Measurements from ENCODE around the gene SIRT4. TPM values are rescaled to one million over a fixed set of nuclear protein-coding genes. Genes with fewer than 3 reads are reported as not detected.

The SIRT4 gene
- total and polyA plus RNA-seq, 2 of the 4 experiments (the other 2 are of a cell fraction) = 0.87 to 2.0 TPM

DNA sequence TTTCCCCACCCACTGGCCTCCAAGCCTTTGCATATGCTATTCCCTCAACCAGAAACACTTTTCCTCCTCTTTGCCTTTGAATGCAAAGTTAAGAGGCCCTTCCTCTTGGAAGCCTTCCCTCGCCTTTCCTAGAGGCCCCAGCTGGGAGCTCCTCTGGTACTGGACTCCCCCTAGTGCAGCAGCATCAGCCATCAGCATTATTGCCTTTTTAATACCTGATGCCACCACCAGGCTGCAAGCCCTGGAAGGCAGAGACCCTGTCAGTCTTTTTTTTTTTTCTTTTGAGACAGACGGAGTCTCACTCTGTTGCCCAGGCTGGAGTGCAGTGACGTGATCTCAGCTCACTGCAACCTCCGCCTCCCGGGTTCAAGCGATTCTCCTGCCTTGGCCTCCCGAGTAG, 44.6 kb downstream of the SIRT4 start:
- BruUV-seq (replicated peaks) = no TSS peak
- Histone ChIP-seq H3K4me3 (ENCODE audit: insufficient read depth, low read depth, low read length) (no peak overlapping the region), H2BK120ac (ENCODE audit: low read depth, low read length) (no peak overlapping the region), H2AK5ac (ENCODE audit: low read depth, low read length) (no peak overlapping the region), H4K8ac (ENCODE audit: low read depth in 2 of 2, low read length in 2 of 2) (no peak overlapping the region), H2AFZ (replicated peaks; ENCODE audit: low read length, poor library complexity) (no peak overlapping the region), H3K27me3 (ENCODE audit: control insufficient read depth, insufficient read depth, low read length) (peaks cover 37% of the 10 kb centered on the region), H3K9me3 (ENCODE audit: control insufficient read depth, insufficient read depth, low read length) (no peaks in the 10 kb centered on the region), H3K36me3 (ENCODE audit: control insufficient read depth, insufficient read depth, low read length) (no peaks in the 10 kb centered on the region), H3K27ac (ENCODE audit: insufficient read depth, low read length) (no peak overlapping the region), H2BK15ac (ENCODE audit: low read depth, low read length) (no peak overlapping the region), H3K14ac (replicated peaks; ENCODE audit: low read depth, low read length) (no peak overlapping the region), H3K9me1 (ENCODE audit: insufficient read depth, low read length) (no peaks in the 10 kb centered on the region), H2BK20ac (ENCODE audit: low read depth, low read length) (no peak overlapping the region), H4K5ac (ENCODE audit: low read depth, low read length) (no peak overlapping the region), H3K79me1 (ENCODE audit: low read depth in 1 of 2, low read length in 2 of 2) (no peaks in the 10 kb centered on the region), H4K20me1 (ENCODE audit: insufficient read depth, low read length) (no peaks in the 10 kb centered on the region), H4K91ac (ENCODE audit: insufficient read depth, low read depth, low read length) (no peak overlapping the region), H3K56ac (ENCODE audit: extremely low read depth, insufficient read depth, low read length) (no peak overlapping the region), H3K18ac (ENCODE audit: low read depth, low read length) (no peak overlapping the region), H3K23ac (ENCODE audit: low read depth, low read length) (no peak overlapping the region), H3K4me2 (ENCODE audit: low read depth, low read length) (no peak overlapping the region), H2BK5ac (ENCODE audit: low read depth, low read length, poor library complexity, severe bottlenecking) (no peak overlapping the region), H3K9ac (ENCODE audit: low read depth, low read length) (no peak overlapping the region), H2AK9ac (replicated peaks; ENCODE audit: low read depth, low read length, poor library complexity) (no peak overlapping the region), H3K4me1 (ENCODE audit: control insufficient read depth, insufficient read depth, low read length) (no peaks in the 10 kb centered on the region), H3K4ac (ENCODE audit: low read depth, low read length) (no peak overlapping the region)
- intact Hi-C loops (cut with micrococcal nuclease) = no loop called here
- CTCF ChIA-PET = no interaction called here
- dilution Hi-C loops (cut with HindIII; ENCODE audit: low sequenced_read_pairs, unreplicated experiment) = no loop called here
- TF ChIP-seq BHLHE40 (IDR thresholded peaks at IDR 0.05; ENCODE audit: low read depth, low read length) (no peak), SMC3 (IDR thresholded peaks at IDR 0.05; ENCODE audit: low read depth, low read length) (no peak), RAD21 (IDR thresholded peaks at IDR 0.05; ENCODE audit: low read length) (no peak), CEBPB (IDR thresholded peaks at IDR 0.05; ENCODE audit: low read depth, low read length) (no peak), MAFK (IDR thresholded peaks at IDR 0.05; ENCODE audit: low read depth, low read length) (no peak), POLR2A (IDR thresholded peaks at IDR 0.05; ENCODE audit: low read depth, low read length) (no peak), RFX5 (IDR thresholded peaks at IDR 0.05; ENCODE audit: low read depth, low read length) (no peak), MXI1 (IDR thresholded peaks at IDR 0.05; ENCODE audit: borderline replicate concordance, low read depth, low read length) (no peak), ELK1 (IDR thresholded peaks at IDR 0.05; ENCODE audit: borderline replicate concordance, low read depth, low read length) (no peak), MAZ (IDR thresholded peaks at IDR 0.05; ENCODE audit: borderline replicate concordance, low read depth, low read length) (no peak), RCOR1 (IDR thresholded peaks at IDR 0.05; ENCODE audit: insufficient replicate concordance, low read length) (no peak), CHD1 (IDR thresholded peaks at IDR 0.05; ENCODE audit: low read depth, low read length) (no peak), NFE2L2 (IDR thresholded peaks at IDR 0.05; ENCODE audit: low read depth, low read length) (no peak)
- TF ChIP-seq, protein P1, sequence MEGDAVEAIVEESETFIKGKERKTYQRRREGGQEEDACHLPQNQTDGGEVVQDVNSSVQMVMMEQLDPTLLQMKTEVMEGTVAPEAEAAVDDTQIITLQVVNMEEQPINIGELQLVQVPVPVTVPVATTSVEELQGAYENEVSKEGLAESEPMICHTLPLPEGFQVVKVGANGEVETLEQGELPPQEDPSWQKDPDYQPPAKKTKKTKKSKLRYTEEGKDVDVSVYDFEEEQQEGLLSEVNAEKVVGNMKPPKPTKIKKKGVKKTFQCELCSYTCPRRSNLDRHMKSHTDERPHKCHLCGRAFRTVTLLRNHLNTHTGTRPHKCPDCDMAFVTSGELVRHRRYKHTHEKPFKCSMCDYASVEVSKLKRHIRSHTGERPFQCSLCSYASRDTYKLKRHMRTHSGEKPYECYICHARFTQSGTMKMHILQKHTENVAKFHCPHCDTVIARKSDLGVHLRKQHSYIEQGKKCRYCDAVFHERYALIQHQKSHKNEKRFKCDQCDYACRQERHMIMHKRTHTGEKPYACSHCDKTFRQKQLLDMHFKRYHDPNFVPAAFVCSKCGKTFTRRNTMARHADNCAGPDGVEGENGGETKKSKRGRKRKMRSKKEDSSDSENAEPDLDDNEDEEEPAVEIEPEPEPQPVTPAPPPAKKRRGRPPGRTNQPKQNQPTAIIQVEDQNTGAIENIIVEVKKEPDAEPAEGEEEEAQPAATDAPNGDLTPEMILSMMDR (conservative IDR thresholded peaks at IDR 0.05; ENCODE audit: low read depth, low read length) = no peak
- POLR2A ChIA-PET (ENCODE audit: unreplicated experiment) = no interaction called here
- WGBS, 2 experiments (ENCODE audit: extremely low coverage in 2 of 2, insufficient read length in 1 of 2) = 89% methylated on average over 2 of the region's 7 CpGs; no CpG with 5 or more reads in 1 of the 2 experiments
- in situ Hi-C loops (cut with MboI; ENCODE audit: low sequenced_read_pairs) = loop anchor here (25.0 kb wide), 1 partner anchor 91 kb away; the partner anchor contains the start of genes COX6A1, GATC and TRIAP1
- ATAC-seq (ENCODE audit: low read depth) = no peak
- DNase-seq = no peak
